HL-60 (cell line): ENCODE measurements around the gene STEAP4.

ENCODE experiments used
- DNase-seq, 2 experiments: peaks; one replicate each; pipeline ENCODE4 v3.0.0-alpha.2; 2010 to 2020; ENCODE audit warnings: low read depth in 1 of 2, low spot score in 1 of 2
- H3K27ac ChIP-seq: fragments of 250-450 bp; sonication (Bioruptor Pico); replicated peaks from 2 replicates; pipeline ENCODE4 v1.5.1; 2020; ENCODE audit warnings: mild to moderate bottlenecking, moderate library complexity
- H3K27me3 ChIP-seq: fragments of 250-450 bp; sonication (Bioruptor Pico); 2 replicates; pipeline ENCODE4 v1.5.1; 2021; ENCODE audit warnings: mild to moderate bottlenecking, moderate library complexity; ENCODE audit not compliant: insufficient read depth, poor library complexity, severe bottlenecking
- H3K4me3 ChIP-seq: replicated peaks from 2 replicates; pipeline ENCODE4 v1.5.1; 2011; ENCODE audit warnings: mild to moderate bottlenecking, control low read depth, low read length; ENCODE audit not compliant: insufficient read depth
- GABPA ChIP-seq: IDR thresholded peaks from 2 replicates; pipeline ENCODE4 v1.6.1; 2012; ENCODE audit warnings: low read depth
- POLR2AphosphoS5 ChIP-seq: IDR thresholded peaks from 2 replicates; pipeline ENCODE4 v1.6.1; 2012; ENCODE audit warnings: low read depth
- SPI1 ChIP-seq: IDR thresholded peaks from 2 replicates; pipeline ENCODE4 v1.6.1; 2012; ENCODE audit warnings: low read depth, mild to moderate bottlenecking, borderline replicate concordance
- TF ChIP-seq, protein P1 (sequence below): IDR thresholded peaks from 2 replicates; pipeline ENCODE4 v1.6.1; 2012; ENCODE audit warnings: low read depth; ENCODE audit not compliant: insufficient replicate concordance
- TF ChIP-seq, protein P2 (sequence below): IDR thresholded peaks from one replicate; pipeline ENCODE4 v1.5.1; 2011; ENCODE audit warnings: low read length, control low read depth, inconsistent platforms; ENCODE audit not compliant: insufficient read depth

Gene STEAP4

DNA sequence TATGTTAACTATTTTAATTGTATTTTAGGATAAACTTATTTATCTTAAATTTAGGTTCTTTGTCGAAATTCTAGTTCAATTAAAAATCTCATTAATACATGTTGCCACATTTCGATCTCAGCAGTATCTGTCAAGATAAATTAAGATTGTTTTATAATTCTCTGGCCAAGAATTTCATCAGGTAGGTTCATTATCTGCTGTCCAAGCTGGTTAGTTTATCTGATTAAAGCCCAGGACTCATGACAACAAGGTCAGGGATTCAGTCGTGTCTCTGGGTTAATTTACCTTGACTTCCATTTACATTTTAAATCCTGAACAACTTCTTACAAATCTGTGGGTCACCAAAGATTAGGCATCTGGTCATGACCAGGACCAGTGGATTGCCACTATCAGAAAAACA, 7.6 kb downstream of the STEAP4 start:
- no peak overlapping the region for H3K27ac ChIP-seq
- peaks cover 2% of the 10 kb centered on the region for H3K27me3 ChIP-seq
- no peak for DNase-seq
- no peak overlapping the region for H3K4me3 ChIP-seq
- TF ChIP-seq, protein P1, sequence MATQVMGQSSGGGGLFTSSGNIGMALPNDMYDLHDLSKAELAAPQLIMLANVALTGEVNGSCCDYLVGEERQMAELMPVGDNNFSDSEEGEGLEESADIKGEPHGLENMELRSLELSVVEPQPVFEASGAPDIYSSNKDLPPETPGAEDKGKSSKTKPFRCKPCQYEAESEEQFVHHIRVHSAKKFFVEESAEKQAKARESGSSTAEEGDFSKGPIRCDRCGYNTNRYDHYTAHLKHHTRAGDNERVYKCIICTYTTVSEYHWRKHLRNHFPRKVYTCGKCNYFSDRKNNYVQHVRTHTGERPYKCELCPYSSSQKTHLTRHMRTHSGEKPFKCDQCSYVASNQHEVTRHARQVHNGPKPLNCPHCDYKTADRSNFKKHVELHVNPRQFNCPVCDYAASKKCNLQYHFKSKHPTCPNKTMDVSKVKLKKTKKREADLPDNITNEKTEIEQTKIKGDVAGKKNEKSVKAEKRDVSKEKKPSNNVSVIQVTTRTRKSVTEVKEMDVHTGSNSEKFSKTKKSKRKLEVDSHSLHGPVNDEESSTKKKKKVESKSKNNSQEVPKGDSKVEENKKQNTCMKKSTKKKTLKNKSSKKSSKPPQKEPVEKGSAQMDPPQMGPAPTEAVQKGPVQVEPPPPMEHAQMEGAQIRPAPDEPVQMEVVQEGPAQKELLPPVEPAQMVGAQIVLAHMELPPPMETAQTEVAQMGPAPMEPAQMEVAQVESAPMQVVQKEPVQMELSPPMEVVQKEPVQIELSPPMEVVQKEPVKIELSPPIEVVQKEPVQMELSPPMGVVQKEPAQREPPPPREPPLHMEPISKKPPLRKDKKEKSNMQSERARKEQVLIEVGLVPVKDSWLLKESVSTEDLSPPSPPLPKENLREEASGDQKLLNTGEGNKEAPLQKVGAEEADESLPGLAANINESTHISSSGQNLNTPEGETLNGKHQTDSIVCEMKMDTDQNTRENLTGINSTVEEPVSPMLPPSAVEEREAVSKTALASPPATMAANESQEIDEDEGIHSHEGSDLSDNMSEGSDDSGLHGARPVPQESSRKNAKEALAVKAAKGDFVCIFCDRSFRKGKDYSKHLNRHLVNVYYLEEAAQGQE = no peak
- TF ChIP-seq POLR2AphosphoS5 = no peak
- TF ChIP-seq, protein P2, sequence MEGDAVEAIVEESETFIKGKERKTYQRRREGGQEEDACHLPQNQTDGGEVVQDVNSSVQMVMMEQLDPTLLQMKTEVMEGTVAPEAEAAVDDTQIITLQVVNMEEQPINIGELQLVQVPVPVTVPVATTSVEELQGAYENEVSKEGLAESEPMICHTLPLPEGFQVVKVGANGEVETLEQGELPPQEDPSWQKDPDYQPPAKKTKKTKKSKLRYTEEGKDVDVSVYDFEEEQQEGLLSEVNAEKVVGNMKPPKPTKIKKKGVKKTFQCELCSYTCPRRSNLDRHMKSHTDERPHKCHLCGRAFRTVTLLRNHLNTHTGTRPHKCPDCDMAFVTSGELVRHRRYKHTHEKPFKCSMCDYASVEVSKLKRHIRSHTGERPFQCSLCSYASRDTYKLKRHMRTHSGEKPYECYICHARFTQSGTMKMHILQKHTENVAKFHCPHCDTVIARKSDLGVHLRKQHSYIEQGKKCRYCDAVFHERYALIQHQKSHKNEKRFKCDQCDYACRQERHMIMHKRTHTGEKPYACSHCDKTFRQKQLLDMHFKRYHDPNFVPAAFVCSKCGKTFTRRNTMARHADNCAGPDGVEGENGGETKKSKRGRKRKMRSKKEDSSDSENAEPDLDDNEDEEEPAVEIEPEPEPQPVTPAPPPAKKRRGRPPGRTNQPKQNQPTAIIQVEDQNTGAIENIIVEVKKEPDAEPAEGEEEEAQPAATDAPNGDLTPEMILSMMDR = no peak

DNA sequence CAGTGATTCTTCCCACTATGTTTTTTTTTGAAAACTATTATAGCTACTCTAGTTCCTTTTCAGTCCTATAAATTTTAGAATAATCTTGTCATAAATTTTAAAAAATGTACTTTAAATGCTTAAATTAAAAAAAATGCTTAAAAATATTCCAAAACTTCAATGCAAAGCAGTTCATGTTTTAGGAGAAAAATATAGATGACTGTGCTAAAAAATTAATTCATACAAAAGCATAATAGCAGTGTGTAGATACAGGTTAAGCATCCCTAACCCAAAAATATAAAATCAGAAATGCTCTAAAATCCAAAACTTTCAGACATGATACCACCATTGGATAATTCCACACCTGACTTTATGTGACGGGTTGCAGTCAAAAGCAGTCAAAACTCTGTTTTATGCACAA, 12.8 kb downstream of the STEAP4 start:
- Histone ChIP-seq H3K27ac (no peak overlapping the region), H3K4me3 (no peak overlapping the region), H3K27me3 (peaks cover 2% of the 10 kb centered on the region)
- TF ChIP-seq, protein P2 = no peak
- TF ChIP-seq, protein P1 = no peak
- TF ChIP-seq POLR2AphosphoS5 = no peak
- no peak for TF ChIP-seq GABPA
- no peak for TF ChIP-seq SPI1
- DNase-seq = no peak

DNA sequence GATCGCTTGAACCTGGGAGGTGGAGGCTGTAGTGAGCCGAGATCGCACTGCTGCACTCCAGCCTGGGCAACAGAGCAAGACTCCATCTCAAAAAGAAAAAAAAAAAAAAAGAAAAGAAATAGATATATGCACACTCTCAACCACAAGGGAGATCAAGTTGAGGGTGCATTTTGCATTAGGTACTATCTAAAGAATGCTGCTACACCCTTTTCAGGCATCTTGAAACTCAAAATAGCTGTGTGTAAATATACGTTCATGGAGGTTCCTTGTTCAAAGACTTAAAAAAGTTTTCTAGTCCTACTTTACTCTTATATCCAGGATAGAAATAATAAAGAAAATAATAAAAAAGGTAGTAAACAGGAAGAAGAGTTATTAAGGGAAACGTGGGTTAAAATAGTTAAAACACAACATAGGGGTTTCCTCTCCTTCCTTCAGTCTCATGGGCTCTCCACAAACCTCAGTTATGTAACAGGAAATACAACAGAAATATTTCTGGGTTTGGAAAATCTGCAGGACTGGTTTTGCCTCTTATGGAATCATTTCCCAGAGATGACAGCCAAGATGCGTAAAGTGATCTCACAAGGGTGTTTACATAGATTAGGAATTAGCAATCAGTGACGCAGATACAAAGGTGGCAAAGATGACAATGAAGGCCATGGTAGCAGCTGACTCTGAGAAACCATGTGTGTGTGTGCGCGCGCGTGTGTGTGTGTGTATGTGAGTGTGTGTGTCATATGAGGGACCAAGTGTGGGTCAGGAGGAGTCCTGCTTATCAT, 15.1 kb downstream of the STEAP4 start:
- no peak for DNase-seq
- Histone ChIP-seq H3K4me3 (no peak overlapping the region), H3K27me3 (no peaks in the 10 kb centered on the region), H3K27ac (no peak overlapping the region)
- no peak for TF ChIP-seq POLR2AphosphoS5
- TF ChIP-seq, protein P2 = no peak
- no peak for TF ChIP-seq GABPA
- no peak for TF ChIP-seq SPI1
- TF ChIP-seq, protein P1 = no peak
